Stimulated activated CD8-positive, alpha-beta memory T cell treated with anti-CD3 and anti-CD28 coated beads, Interleukin-15, amount 100 ng/mL, for 24 hours (primary cell): ENCODE results near the gene PTRH1.

Source experiments
- DNase-seq: peaks from one replicate; pipeline ENCODE4 v3.0.0-alpha.2; 2020; ENCODE audit warnings: low read depth

PTRH1 gene

DNA sequence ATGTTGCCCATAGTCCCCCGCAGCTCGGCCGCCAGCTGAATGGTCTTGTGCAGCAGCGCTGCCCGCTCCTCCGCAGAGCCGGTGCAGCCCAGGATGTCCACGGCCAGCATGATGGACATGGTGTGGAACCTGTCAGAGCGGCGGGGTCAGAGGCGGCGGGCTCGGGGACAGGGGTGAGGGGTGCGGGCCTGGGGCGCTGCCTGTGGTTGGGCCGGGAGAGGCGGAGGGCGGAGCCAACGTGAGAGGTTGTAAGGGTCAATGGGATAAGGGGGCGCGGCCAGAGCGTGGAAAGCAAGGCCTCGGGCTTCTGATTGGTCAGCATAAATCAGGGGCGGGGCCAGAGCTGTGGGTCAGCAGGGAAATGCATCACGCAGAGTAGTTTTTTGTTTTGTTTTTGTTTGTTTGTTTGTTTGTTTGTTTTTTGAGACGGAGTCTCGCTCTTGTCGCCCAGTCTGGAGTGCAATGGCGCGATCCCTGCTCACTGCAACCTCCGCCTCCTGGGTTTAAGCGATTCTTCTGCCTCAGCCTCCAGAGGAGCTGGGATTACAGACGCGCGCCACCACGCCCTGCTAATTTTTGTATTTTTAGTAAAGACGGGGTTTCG is 26.5 kb upstream of the PTRH1 start:
- DNase-seq: no peak

DNA sequence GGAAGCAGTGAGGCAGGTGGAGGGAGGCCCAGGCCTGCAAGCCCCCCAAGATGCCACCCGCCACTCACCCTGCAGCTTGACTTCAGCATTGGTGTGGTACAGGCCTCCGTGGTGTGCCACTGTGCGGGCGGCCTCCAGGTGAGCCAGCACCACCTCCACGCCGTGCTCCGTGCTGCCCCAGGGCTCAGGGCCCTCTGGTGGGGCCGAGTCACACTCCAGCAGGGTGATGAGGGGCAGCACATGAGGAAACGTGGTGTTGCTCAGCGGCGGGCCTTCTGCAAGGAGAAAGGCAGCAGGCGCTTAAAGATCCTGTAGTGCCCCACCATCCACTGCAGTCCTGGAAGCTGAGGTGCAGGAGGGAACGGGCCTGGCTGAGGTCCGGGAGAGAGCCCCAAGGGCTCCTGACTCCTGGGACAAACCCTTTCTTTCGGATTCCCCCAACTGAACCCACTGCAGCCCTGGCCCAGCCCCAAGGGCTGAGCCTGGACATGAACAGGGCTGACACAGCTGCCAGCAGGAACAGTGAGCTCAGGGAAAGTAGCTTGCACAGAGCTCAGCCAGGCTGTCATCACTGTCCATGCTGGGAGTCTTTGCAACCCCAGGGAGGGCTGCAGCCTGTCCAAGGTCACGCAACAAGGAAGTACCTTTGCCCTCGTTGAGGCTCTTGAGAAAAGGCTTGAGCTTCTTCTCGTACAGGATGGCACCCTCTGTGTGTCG is 24.3 kb upstream of the PTRH1 start:
- DNase-seq: no peak

DNA sequence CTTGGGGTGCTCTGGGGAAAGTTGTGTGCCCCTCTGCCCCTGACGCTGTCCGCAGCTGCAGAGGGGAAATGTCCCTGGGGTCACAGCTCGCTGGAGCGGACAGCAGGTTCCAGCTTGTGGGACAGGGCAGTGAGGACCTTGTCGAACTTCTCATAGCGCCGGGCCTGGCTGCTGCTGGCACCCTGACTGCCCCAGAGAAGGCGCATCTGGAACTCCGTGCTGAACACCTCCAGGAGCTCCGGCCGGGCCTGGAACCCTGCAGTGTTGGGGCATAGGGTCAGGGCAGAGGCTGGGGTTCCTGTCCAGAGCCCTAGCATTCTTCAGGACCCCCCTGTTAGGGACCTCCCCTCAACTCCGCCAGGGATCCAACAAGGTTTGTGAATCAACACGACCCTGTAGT is 23.2 kb upstream of the PTRH1 start:
- no peak for DNase-seq

DNA sequence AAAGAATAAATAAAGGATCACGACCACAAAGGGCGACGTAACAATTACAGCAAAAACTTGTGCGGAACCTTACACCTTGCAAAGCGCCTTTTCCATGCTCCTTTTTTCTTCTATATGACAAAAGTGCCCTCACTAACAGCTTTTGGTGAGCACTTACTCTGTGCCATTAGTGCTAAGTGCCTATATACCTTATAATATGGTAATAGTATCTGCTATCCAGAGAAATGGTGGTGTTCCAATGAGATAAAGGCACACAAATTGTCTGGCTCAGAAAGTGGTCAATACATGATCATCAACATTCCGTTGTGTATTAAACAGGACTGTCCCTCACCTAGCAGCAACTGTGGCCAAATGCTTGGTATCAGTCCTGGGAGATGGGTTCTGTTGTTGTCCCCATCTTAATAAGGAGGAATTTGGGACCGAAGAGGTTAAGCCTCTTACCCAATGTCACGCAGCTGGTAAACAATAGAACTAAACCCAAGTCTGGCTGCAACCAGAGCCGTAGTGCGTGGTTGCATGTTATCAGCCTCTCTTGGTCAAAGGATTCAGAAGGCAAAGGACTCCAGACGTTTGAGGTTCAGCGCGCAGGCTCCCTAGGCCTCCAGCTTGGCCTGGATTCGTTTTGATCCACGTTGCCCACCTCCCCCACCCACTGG is 20.2 kb upstream of the PTRH1 start:
- no peak for DNase-seq

DNA sequence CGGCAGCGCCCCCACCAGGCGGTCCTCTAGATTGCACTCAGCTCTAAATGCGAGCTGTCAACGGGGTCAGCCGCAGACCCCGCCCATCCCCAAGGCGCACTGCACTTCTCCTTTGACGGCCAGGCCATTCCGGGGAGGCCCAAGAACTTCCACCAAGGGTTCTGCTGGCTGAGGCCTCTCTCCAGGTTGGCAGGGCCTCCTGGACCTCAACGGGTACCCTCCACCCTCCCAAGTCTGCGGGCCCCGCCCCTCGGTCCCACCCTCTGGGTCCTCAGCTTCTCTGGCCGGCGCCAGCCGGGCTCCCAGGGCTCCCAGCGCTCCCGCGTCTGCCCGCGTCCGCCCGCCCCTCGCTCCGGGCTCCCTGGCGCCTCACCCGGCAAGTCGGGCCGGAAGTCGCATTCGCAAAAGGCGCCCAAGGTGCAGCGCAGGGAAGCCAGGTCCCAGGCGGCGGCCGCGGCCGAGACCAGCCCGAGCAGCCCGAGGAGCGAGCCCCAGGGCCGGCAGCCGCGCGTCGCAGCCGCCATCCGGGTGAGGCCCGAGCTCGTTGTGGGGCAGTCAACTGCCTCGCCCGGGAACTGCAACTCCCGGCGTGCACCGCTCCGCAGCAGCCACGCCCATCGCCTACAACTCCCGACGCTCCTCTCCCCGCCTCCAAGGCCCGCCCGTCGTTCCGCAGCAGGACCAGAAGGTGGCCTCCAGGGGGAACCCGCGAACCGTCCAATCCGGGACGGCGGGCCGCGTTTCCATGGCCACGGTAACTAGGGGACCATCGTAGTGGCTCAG is 19.5 kb upstream of the PTRH1 start, which contains the start of gene TOR2A:
TSS of gene TOR2A (minus strand) at position 548 of the 783 bp plus-strand sequence. CDS start at position 524, 24 bp downstream.
- peak; percentile 94 for DNase-seq

DNA sequence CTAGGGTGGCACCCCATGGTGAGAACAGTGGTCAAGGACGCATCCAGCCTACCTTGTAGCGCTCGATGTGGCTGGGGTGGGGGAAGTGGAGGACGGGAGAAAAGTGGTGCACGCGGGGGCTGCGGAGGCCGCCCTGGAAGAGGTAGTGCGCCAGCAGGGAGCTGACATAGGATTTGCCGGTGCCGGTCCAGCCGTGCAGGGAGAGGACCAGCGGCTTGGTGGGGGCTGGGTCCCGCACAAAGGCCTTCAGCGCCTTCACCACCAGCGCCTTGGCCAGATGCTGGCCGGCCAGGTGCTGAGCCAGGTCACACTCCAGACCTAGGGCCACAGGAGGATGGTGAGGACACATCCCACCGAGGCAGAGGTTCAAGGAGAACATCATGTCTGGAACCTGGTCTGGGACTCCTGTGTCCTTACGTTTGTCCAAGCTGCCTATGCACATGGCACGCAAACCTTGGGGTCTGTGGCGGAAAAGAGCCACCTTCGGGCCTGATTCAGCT is 18.8 kb upstream of the PTRH1 start:
- no peak for DNase-seq

DNA sequence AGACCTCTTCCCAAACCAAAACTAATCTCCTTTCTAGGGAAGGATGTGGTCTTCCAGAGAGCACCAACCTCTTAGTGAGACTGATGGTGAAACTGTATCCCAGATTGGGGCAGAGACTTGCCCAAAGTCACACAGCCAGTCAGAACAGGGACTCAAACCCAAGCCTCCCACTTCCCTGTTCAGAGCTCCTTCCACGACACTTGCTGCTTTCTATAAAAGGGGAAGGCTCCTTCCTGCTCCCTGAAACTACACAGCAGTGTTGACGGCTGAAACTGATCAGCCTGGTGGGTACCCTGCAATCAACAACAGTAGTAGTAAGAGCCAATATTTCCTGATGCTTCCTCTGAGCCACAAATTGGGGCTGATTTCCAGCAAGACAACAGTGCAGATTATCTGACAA is 18.2 kb upstream of the PTRH1 start:
- DNase-seq: no peak

DNA sequence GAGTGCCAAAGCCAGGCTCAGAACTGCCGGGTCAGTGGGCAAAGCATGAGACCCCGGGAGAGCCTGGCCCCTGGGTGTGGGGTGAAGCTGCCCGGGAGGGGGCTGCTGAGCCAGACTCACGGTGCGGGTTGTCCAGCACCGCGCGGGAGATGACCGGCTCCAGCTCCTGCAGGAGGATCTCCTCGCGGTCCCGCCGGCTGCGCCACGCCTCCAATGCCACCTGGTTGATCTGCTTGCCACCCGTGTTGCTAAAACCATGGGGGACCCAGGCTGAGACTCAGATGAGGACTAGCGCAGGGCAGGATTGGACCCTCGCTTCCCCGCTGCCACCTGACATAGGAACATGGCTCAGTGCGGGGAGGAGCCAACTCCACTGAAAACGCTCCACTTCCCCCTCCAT is 17.0 kb upstream of the PTRH1 start:
- no peak for DNase-seq

DNA sequence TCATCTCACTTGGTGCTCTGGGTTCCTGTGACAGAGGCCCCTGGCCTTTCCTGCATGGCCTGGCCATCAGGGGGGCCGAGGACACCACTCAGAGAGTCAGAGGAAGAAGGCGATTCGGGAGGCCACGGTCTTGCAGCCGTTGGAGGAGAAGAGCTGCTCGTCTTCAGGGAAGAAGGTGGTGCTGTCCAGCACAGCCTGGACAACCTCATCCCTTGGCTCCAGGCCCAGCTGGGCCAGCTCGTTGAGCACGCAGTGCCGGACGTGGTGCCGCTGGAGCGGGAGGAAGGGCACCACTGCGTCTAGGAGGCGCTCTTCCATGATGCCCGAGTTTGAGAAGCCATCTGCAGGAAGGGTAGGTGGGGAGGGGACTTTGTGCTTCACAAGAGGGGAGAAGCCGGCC is 16.5 kb upstream of the PTRH1 start:
- no peak for DNase-seq

DNA sequence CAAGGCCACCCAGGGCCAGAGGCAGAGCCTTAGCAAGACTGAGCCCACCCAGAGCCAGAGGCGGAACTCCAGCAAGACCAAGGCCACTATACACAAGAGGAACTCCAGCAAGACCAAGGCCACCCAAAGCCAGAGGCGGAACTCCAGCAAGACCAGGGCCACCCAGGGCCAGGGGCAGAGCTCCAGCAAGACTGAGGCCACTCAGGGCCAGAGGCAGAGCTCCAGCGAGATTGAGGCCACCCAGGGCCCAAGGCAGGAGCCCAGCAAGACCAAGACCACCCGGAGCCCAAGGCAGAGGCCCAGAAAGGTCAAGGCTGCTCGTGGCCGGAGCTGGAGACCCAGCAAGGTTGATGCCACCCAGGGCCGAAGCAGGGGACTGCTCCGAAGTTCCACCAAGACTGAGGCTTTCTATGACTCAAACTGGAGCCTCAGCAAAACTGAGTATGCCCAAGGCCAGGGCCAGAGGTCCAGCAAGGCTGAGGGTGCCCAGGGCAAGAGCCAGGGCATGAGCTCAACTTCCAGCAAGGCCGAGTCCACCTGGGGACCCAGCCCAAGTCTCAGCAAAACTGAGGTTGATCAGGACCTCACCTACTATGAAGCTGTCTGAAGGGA is 15.4 kb upstream of the PTRH1 start:
- no peak for DNase-seq

DNA sequence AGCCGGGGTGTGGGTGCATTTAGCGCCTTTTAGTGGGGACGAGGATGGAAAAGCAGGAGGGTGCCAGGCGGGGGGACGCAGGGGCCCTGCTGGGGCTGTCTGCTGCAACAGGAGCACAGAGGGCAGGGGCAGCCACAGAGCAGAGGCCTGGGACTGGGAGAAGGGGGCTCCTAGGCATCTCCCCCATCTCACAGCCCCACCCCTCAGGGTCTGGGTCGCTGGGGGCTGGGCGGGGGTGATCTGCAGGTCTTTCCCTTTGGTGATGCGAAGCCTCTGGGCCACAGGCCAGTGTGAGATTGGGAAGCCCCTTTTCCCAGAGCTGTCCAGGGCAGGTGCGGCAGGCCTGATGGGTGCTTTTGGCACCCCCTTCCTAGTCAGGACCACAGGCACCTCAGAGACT is 14.8 kb upstream of the PTRH1 start:
- no peak for DNase-seq

DNA sequence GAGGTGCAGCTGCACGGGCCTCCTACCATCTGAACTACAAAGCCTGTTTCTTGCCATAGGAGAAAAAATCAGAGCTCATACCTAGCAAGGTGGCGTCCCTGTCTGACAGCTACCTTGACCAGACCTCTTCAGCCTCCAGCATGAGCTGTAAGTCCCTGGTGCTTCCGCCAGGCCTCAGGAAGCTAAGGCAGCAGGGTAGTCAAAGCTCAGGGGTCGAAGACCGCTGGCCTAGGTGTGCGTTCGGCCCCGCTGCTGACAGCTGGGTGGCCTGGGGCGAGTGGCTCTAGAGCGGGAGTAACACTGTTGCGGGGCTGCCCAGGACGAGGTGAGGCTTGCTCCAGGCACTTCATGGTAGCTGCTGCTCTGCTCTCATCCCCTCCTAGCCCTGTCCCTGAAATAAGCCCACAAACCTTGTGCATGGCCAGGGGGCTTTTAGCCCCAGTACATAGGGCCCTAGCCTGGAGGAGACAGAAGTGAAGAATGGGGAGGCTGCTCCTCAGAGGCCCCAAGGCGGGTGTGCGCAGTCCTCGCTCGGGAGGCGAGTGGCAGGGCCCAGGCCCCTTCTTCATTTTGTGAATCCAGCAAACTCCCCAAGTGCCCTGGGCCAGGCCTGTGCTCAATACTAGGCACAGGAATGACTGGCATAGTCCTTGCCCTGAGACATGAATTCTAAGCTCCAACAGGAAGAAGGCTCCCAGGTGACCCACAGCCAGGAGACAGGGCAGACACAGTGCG is 14.2 kb upstream of the PTRH1 start:
- no peak for DNase-seq

DNA sequence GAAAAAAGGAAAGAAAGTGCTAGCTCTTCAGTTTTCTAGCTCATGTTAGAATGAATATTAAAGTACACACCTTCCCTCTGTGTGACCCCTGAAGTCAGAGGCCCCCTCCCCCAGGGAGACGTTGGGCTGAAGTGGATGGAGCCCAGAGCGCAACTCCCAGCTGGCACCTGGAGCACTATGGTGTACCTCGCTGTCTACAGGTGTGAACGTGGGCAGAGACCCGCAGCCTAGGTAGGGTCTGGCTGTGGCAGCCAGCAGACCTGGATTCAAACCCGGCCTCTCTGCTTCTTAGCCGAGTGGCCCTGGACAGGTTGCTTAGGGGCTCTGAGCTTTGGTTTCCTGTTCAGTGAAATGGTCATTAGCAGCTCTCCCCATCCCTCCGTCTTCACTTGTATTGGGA is 13.3 kb upstream of the PTRH1 start:
- DNase-seq: no peak

DNA sequence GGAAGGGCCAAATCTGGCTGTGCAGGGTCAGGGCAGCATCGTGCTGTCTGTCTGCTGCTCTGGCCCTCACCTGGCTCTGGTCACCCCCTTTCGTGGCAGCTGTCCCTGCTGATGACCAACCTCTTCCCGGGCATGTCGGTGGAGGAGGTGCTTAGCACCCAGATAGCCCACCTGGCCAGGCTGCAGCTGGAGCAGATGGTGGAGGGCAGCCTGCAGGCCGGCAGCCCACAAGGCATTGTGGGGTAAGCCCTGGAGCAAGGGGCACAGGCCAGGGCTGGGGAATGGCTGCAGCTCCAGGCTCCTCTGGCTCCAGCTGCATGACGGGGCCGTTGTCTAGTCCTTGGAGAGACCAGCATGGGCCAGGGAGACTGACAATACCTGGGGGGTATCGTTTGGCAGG is 11.4 kb upstream of the PTRH1 start:
- no peak for DNase-seq

DNA sequence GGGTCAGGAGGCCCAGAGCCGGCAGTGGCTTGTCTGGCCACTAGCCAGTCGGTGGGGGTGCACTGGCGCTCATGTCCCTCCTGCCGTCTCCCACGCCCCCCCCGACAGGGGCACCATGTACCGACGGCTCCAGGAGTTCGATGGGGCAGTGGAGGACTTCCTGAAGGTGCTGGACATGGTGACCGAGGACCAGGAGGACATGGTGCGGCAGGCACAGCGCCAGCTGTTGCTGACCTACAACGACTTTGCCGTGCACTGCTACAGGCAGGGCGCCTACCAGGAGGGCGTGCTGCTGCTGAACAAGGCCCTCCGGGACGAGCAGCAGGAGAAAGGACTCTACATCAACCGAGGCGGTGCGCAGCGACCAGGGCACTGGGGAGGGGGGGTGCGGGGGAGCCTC is 8.5 kb upstream of the PTRH1 start:
- no peak for DNase-seq

DNA sequence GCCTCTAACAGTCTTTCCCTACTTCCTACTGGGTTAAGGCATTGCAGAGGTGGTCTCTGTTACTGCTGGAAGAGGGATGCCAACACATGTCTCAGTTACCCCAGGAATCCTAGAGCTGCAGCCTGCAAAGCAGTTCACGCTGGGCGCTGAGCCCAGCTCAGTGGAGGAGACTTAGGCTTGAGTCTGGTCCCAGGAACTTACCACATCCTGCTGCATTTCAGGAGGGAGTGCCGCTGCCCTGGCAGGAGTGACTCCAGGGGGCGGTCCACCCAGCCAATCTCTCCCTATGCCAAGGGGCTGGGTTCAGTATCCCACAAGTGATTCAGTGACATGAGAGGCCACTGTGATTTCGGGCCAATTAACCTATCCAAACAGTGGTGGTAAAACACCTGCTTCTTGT is 8.0 kb upstream of the PTRH1 start:
- DNase-seq: no peak

DNA sequence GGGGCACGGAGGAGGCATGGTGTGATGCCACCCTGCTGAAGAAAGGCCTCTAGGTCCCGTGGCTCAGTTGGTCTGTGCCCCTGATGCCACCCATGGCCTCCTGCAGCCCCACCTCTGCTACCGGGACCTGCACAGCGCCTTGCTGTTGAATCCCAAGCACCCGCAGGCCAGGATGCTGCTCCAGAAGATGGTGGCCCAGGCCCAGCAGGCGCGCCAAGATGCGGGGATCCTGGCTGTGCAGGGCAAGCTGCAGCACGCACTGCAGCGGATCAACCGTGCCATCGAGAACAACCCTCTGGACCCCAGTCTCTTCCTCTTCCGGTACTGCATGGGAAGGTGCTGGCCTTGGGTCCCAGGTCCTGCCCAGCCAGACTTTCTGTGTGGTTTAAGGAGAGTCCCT is 7.5 kb upstream of the PTRH1 start:
- no peak for DNase-seq

DNA sequence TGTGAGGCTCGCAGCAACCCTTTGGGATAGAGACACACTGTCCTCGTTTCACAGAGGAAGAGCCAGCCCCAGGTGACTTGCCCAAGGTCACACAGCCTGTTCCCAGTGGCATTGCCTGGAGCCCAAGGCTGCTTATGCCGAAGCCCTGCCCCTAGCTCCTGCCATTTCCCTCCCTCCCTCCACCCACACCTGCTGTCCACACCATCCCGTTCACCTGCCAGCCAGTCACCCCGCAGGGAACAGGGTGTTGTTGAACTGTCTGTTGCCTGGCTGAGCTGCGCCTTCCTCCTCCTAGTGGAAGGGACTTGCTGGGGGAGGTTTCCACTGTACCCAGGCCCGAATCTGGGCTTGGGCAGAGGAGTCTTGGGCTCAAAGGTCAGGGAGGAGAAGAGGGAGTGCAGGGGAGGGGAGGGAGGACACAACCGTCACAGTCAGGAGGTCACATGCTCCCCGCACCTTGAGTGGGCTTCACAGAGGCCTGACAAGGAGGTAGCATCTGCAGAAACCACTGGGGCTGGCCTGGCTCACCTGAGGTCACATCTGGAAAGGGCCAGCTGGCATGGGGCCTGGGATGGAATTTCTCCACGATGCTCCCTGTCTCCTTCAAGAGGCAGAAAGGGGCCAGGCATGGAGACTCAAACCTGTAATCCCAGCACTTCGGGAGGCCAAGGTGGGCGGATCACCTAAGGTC is 6.7 kb upstream of the PTRH1 start:
- no peak for DNase-seq

DNA sequence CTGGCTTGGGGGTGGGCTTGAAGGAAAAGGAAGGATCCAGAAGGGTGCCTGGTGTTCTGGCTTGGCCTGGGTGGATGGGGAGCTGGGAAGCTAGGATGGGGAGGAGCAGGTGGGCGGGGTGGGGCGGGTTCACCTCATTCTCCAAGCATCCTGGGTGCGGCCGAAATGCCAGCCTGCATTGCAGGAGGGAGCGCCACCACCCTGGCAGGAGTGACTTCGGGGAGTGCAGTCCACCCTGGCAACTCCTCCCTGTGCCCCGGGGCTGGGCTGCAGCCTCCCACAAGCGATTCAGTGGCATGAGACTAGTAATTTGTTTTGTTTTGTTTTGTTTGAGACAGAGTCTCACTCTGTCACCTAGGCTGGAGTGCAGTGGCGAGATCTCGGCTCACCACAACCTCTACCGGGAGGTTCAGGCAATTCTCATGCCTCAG is 5.9 kb upstream of the PTRH1 start:
- no peak for DNase-seq

DNA sequence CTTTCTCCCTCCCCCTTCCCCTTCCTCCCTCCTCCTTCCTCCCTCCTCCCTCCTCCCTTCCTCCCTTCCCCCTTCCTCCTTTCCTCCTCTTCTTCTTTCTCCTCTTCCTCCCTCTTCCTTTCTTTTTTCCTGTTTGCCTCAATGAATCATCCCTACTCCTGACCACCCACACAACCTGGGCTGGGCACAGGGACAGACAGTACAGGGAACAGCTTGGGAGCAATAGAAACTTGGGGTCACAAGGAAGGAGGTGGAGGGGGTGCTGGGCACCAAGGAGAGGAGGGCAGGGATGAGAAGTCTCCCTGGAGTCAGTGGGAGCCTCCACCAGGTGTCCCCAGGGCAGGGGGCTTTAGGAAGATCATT is 5.4 kb upstream of the PTRH1 start:
- no peak for DNase-seq
